Esophagus muscularis mucosa (tissue), 4 donors: ENCODE results near the gene TMEM114. TPM values are rescaled to one million over a fixed set of nuclear protein-coding genes. Genes with fewer than 3 reads are reported as not detected.
A peak's percentile ranks its signal among the peaks of the same experiment; 100 is the strongest.

Source experiments
- DNase-seq: peaks from one replicate; pipeline ENCODE4 v3.0.0-alpha.2; 2017; ENCODE audit errors: extremely low spot score
- H3K27ac ChIP-seq, 4 donors: fragments of 200-600 bp; sonication (generic); replicated peaks in 1 of 4; 1 replicate in 3 of 4; 2 replicates in 1 of 4; pipeline ENCODE4 v1.5.1; 2016 to 2019; ENCODE audit warnings: mild to moderate bottlenecking in 1 of 4
- H3K27me3 ChIP-seq, 4 donors: fragments of 200-600 bp; sonication (generic); one replicate each; pipeline versions ENCODE4 v1.5.1 to v1.6.0; 2016 to 2019
- H3K36me3 ChIP-seq, 4 donors: fragments of 200-600 bp; sonication (generic); one replicate each; pipeline ENCODE4 v1.5.1; 2016 to 2019
- H3K4me1 ChIP-seq, 4 donors: fragments of 200-600 bp; sonication (generic); one replicate each; pipeline ENCODE4 v1.5.1; 2016 to 2019
- H3K4me3 ChIP-seq, 4 donors: fragments of 200-600 bp; sonication (generic); 1 replicate in 2 of 4; 2 replicates in 2 of 4; pipeline ENCODE4 v1.5.1; 2016 to 2019; ENCODE audit warnings: mild to moderate bottlenecking in 4 of 4, moderate library complexity in 1 of 4
- H3K9me3 ChIP-seq, 4 donors: fragments of 200-600 bp; sonication (generic); 1 replicate in 3 of 4; 2 replicates in 1 of 4; pipeline ENCODE4 v1.5.1; 2016 to 2019
- EP300 ChIP-seq: sonication (generic); formaldehyde crosslinking; IDR thresholded peaks from one replicate; pipeline ENCODE4 v1.6.1; 2017; ENCODE audit warnings: antibody characterized with exemption
- POLR2A ChIP-seq: fragments of 450-650 bp; IDR thresholded peaks from one replicate; pipeline ENCODE4 v1.6.1; 2017; ENCODE audit warnings: antibody characterized with exemption, moderate library complexity, mild to moderate bottlenecking, low read depth
- POLR2AphosphoS5 ChIP-seq, 2 donors: sonication (generic); formaldehyde crosslinking; IDR thresholded peaks; one replicate each; pipeline ENCODE4 v1.6.1; 2017; ENCODE audit warnings: antibody characterized with exemption in 2 of 2
- WGBS: methylation state at CpG from one replicate; pipeline ENCODE4 v1.1.5; 2018; 5-methylcytosine and 5-hydroxymethylcytosine counted together
- intact Hi-C: fragments of 100-400 bp; cut with DNase I; formaldehyde crosslinking; loops from one replicate; pipeline ENCODE4 v1.15.1; 2023
- total RNA-seq, 4 donors: library from RNA; depleted of rRNA; stranded (reverse); fragments of >200 nt; gene quantifications; one replicate each; pipeline versions ENCODE4 v1.1.0 to v1.2.1, GENCODE V29; 2016
- TF ChIP-seq, protein P1 (sequence below), 3 experiments: fragments of 200-600 bp in 2 of 3; fragments of 450-650 bp in 1 of 3; sonication (generic) in 2 of 3; IDR thresholded peaks; one replicate each; pipeline ENCODE4 v1.5.1; 2017 to 2019; ENCODE audit warnings: antibody characterized with exemption in 3 of 3, mild to moderate bottlenecking in 2 of 3, moderate library complexity in 1 of 3

The TMEM114 gene
- total RNA-seq, 4 donors from 2014 or later = not detected

DNA sequence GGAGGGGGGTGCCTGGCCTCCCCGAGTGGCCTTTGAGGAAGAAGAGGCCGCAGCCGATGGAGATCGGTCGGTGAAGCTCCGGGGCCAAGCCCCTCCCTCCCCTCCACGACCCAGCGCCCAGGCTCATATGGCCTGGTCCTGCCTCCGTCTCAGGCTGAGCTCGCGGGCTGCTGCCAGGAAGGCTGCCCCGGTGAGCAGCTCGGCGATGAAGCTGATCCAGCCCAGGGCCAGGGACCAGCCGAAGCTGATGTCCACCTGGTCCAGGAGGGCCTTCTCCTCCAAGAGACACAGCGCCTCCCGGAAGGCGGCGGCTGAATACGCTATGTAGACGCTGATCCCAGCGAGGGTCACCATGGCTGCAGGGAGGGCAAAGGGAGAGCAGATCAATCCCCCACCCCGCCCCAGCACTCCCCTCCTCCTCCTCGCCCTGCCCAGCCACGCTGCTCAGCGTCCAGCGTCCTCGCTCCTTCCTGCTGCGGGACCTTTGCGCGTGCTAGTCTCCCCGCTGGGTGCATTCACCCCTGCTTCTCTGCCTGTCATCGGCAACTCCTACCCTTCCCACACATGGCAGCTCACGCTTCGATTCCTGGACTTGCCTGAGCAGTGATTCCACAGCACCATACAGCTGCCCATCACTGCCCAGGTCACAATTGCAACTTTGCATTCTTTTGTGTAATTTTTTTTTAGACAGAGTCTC is 20.5 kb downstream of the TMEM114 start:
- no peaks in the 10 kb centered on the region for H3K9me3 ChIP-seq
- TF ChIP-seq EP300 = no peak
- TF ChIP-seq POLR2AphosphoS5 (IDR thresholded peaks at IDR 0.05) = no peak
- TF ChIP-seq, protein P1, sequence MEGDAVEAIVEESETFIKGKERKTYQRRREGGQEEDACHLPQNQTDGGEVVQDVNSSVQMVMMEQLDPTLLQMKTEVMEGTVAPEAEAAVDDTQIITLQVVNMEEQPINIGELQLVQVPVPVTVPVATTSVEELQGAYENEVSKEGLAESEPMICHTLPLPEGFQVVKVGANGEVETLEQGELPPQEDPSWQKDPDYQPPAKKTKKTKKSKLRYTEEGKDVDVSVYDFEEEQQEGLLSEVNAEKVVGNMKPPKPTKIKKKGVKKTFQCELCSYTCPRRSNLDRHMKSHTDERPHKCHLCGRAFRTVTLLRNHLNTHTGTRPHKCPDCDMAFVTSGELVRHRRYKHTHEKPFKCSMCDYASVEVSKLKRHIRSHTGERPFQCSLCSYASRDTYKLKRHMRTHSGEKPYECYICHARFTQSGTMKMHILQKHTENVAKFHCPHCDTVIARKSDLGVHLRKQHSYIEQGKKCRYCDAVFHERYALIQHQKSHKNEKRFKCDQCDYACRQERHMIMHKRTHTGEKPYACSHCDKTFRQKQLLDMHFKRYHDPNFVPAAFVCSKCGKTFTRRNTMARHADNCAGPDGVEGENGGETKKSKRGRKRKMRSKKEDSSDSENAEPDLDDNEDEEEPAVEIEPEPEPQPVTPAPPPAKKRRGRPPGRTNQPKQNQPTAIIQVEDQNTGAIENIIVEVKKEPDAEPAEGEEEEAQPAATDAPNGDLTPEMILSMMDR (IDR thresholded peaks at IDR 0.05) = no peak
- no peak for TF ChIP-seq POLR2A
- H3K27me3 ChIP-seq = peaks cover 0 to 32% (median 4%) of the 10 kb centered on the region in 4 donors
- H3K4me1 ChIP-seq = peaks cover 6 to 41% (median 35%) of the 10 kb centered on the region in 4 donors
- intact Hi-C loops = loop anchor here (2.0 to 5.0 kb wide), 3 partner anchors 88 to 309 kb away; no protein-coding TSS in a partner anchor
- no peak for DNase-seq
- H3K27ac ChIP-seq = peak overlapping the region in 1 of 4 donors; percentile 2
- no peaks in the 10 kb centered on the region for H3K36me3 ChIP-seq
- H3K4me3 ChIP-seq = no peak overlapping the region
- 64% methylated on average over 5 of the region's 35 CpGs for WGBS

DNA sequence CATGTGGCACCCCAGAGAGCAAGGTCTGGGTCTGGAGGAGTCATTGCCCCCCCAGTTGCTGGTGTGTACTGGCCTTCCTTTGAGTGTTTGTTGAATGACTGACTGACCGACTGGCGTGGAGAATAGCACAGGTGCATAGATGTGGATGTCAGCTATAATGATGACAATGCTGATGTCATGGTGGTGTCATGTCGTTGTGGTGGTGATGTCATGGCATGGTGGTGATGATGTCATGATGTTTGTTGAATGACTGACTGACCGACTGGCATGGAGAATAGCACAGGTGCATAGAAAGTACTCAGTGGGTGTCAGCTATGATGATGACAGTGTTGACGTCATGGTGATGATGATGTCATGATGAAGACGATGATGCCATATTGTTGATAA is 22.1 kb downstream of the TMEM114 start:
- Histone ChIP-seq H3K4me3 (no peak overlapping the region), H3K9me3 (no peaks in the 10 kb centered on the region), H3K27ac (no peak overlapping the region), H3K27me3 (peaks cover 0 to 19% (median 0%) of the 10 kb centered on the region in 4 donors), H3K4me1 (peaks cover 6 to 41% (median 35%) of the 10 kb centered on the region in 4 donors), H3K36me3 (no peaks in the 10 kb centered on the region)
- intact Hi-C loops = loop anchor here (2.0 to 5.0 kb wide), 2 partner anchors 224 to 311 kb away; no protein-coding TSS in a partner anchor
- WGBS = 75% methylated on average over 6 of the region's 6 CpGs
- no peak for DNase-seq
- TF ChIP-seq POLR2AphosphoS5 (IDR thresholded peaks at IDR 0.05) (no peak), EP300 (no peak), POLR2A (no peak)
- TF ChIP-seq, protein P1 (IDR thresholded peaks at IDR 0.05) = no peak

DNA sequence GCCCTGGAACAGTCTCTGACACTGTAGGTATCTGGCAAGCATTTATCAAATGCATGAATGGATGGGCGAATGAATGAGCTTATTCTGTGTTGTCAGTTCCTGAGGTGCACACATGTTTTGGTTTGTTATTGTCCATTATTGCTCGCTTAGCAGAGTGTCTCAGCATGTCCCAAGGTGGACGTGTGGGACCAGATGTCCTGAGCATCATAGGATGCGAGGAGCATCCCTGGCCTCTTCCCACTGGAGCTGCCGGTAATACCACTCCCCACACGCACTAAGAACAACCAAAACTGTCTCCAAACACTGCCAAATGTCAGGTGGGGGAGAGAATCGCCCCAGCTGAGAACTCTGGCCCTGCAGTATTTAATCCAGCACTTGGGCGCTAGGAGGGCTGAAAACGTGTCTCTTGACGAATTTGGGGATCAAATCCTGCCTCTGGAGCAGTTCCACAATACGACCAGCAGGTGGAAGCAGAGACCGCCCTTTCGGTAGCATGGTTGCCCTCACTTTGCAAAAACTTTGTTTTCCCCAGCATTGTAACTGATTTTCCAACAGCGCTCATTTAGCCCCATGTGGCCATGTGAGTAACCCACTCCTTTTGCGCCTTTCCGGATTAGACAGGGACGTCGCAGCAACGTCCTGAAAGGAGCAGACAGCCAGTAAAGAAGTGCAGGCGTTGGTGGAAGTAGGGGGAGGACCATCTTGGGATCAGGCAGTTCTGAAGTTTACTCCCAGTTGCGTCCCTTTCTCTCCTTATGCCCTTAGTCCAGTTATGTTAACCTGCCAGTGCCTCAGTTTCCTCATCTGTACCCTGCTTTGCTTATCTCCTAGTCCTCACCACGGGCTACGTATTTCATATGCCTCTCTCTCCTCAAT is 22.7 kb downstream of the TMEM114 start:
- intact Hi-C loops = loop anchor here (2.0 to 5.0 kb wide), 2 partner anchors 225 to 311 kb away; no protein-coding TSS in a partner anchor
- WGBS = 15% methylated on average over 23 of the region's 23 CpGs
- Histone ChIP-seq H3K9me3 (no peaks in the 10 kb centered on the region), H3K36me3 (no peaks in the 10 kb centered on the region), H3K4me3 (no peak overlapping the region), H3K4me1 (peaks cover 6 to 41% (median 35%) of the 10 kb centered on the region in 4 donors), H3K27me3 (peaks cover 0 to 17% (median 0%) of the 10 kb centered on the region in 4 donors), H3K27ac (no peak overlapping the region)
- DNase-seq = peak; percentile 93
- TF ChIP-seq, protein P1 (IDR thresholded peaks at IDR 0.05) = peak; percentile 95 to 98 (median 96)
- TF ChIP-seq POLR2A (no peak), EP300 (no peak), POLR2AphosphoS5 (IDR thresholded peaks at IDR 0.05) (peak in 1 of 2 donors; percentile 41)

DNA sequence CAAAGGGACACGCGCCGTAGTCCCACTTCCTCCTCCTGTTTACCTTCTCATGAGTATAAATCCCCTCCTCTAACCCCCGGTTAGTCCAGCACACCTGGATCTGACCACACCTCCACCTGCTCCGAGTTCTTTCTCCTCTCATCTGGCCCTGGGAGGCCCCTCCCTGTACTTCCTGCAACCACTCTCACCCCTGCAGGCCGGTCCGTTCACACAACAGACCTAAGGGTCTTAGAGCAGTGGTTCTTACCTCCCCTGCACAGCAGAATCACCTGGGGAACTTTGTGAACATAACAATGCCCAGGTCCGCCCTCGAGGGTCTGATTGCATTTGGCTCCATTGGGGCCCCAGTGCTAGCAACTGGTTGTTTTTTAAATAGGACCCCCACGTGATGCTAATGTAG is 24.8 kb downstream of the TMEM114 start:
- Histone ChIP-seq H3K27me3 (peaks cover 0 to 14% (median 0%) of the 10 kb centered on the region in 4 donors), H3K27ac (no peak overlapping the region), H3K36me3 (no peaks in the 10 kb centered on the region), H3K9me3 (no peaks in the 10 kb centered on the region), H3K4me1 (peaks cover 0 to 28% (median 20%) of the 10 kb centered on the region in 4 donors), H3K4me3 (no peak overlapping the region)
- WGBS = 7% methylated on average over 10 of the region's 10 CpGs
- intact Hi-C loops = loop anchor here (5.0 kb wide), 1 partner anchor 227 kb away; no protein-coding TSS in a partner anchor
- TF ChIP-seq POLR2A = no peak
- TF ChIP-seq, protein P1 (IDR thresholded peaks at IDR 0.05) = no peak
- TF ChIP-seq EP300 = no peak
- TF ChIP-seq POLR2AphosphoS5 (IDR thresholded peaks at IDR 0.05) = no peak
- DNase-seq = no peak
